ENCODE data around the gene ACE2. TPM values are rescaled to one million over a fixed set of nuclear protein-coding genes. Genes with fewer than 3 reads are reported as not detected.

ACE2 gene
- total RNA-seq, 1 donor from 2014 or later: 0.06 TPM

GRCh38 chrX:15547356-15547755 is 53.4 kb downstream of the ACE2 start:
- TF ChIP-seq CTCF (conservative IDR thresholded peaks at IDR 0.05; ENCODE audit: low read depth, low read length): no peak
- no peak for DNase-seq (ENCODE audit: low read depth)
- no peak overlapping the region for H3K4me3 ChIP-seq (ENCODE audit: low read depth, low read length)

GRCh38 chrX:15546745-15547144 is 54.0 kb downstream of the ACE2 start:
- DNase-seq (ENCODE audit: low read depth): no peak
- no peak overlapping the region for H3K4me3 ChIP-seq (ENCODE audit: low read depth, low read length)

GRCh38 chrX:15530318-15530717 is 70.4 kb downstream of the ACE2 start:
- no peak overlapping the region for H3K4me3 ChIP-seq (ENCODE audit: low read depth, low read length)
- DNase-seq (ENCODE audit: low read depth): no peak
- no peak for TF ChIP-seq CTCF (conservative IDR thresholded peaks at IDR 0.05; ENCODE audit: low read depth, low read length)

More at GRCh38 chrX:15546745-15547144, 54.0 kb downstream of the ACE2 start:
- TF ChIP-seq CTCF (conservative IDR thresholded peaks at IDR 0.05; ENCODE audit: low read depth, low read length): no peak

DNA sequence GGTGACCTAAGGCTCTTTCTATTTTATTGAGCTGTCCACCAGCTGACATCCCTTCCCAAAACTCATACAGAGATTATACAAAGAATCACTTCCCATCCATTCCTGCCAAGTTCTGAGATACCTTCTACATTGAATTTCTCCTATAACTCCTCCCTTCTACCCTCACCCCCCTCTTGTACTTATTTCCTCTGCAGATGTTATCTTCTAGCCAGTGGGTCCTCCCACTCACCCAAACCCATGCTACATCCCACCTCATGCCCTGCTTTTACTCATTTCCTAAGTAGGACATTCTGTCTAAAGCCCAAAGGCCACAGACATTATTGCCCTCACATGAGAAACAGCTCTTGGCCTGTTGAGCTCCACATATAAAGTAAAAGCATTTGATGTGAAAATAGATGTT is 71.6 kb downstream of the ACE2 start:
- DNase-seq (ENCODE audit: low read depth): no peak
- no peak overlapping the region for H3K4me3 ChIP-seq (ENCODE audit: low read depth, low read length)
- TF ChIP-seq CTCF (conservative IDR thresholded peaks at IDR 0.05; ENCODE audit: low read depth, low read length): no peak

- TF ChIP-seq CTCF (conservative IDR thresholded peaks at IDR 0.05; ENCODE audit: low read depth, low read length): no peak
- DNase-seq (ENCODE audit: low read depth): no peak
These were observed 74.9 kb downstream of the ACE2 start for GRCh38 chrX:15525664-15526416.

DNA sequence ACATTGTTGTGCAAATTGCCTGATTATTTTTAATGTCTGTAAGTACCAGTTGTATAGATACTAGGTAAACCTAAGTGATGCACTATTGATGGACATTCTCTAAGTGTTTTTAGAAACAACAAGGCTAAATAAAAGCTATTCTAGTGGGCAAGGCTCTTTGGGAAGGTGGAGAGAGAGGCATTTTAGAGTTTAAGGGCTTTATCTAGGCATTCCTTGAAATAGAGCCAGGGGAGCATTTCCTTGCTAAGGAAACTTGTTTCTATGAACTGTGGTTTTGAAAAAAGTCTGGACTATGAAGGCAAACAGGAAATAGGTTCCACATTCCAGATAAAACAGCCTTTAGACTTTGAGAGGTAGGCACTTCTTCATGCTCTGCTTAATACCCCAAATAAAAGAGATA is 76.3 kb downstream of the ACE2 start:
- DNase-seq (ENCODE audit: low read depth): no peak
- no peak for TF ChIP-seq CTCF (conservative IDR thresholded peaks at IDR 0.05; ENCODE audit: low read depth, low read length)
- no peak overlapping the region for H3K4me3 ChIP-seq (ENCODE audit: low read depth, low read length)

More at GRCh38 chrX:15525664-15526416, 74.9 kb downstream of the ACE2 start:
- H3K4me3 ChIP-seq (ENCODE audit: low read depth, low read length): no peak overlapping the region

DNA sequence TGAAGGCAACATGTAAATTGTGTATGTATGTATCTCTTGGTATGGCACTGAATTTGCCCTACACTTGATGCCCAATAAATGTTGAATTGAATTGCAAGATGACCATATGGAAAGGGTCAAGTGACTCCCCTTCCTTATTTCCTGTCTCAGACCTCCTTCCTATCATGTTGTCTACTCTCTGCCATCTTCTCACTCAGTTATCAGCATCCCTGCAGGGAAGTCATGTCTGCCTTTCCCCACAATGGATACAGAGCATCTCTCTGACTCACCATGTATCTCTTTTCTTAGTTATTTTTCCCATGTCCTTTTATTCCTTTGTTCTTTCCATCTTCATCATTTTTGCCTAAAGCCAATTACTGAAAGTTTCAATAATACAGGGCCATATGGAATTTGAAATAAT is 77.7 kb downstream of the ACE2 start:
- DNase-seq (ENCODE audit: low read depth): no peak
- H3K4me3 ChIP-seq (ENCODE audit: low read depth, low read length): no peak overlapping the region
- TF ChIP-seq CTCF (conservative IDR thresholded peaks at IDR 0.05; ENCODE audit: low read depth, low read length): no peak

Data from epithelial cell of proximal tubule (primary cell).